HG02759 (cell line): Measurements from ENCODE around the gene ADAMTS2.
"Not testable (repeated sequence)": the region's sequence is repeated elsewhere in the genome, so short reads cannot be mapped to it uniquely, and the experiment has no call there.

ENCODE experiments used
- ATAC-seq: cut with Tn5 transposase; IDR thresholded peaks from one replicate; pipeline ENCODE4 v1.9.1; 2021; ENCODE audit warnings: mild to moderate bottlenecking, moderate library complexity; ENCODE audit not compliant: unreplicated experiment

The ADAMTS2 gene

GRCh38 chr5:179120421-179120861 is 224.8 kb downstream of the ADAMTS2 start:
- ATAC-seq, result no peak

GRCh38 chr5:179119415-179120170 is 225.7 kb downstream of the ADAMTS2 start:
- no peak for ATAC-seq

- ATAC-seq, result no peak
Measured at GRCh38 chr5:179118756-179119414, 226.4 kb downstream of the ADAMTS2 start.

- no peak for ATAC-seq
Measured at GRCh38 chr5:179118338-179118737, 226.9 kb downstream of the ADAMTS2 start.

- ATAC-seq, result no peak
Measured at GRCh38 chr5:179115845-179116524, 229.3 kb downstream of the ADAMTS2 start.

GRCh38 chr5:179115307-179115706 is 230.0 kb downstream of the ADAMTS2 start:
- ATAC-seq, result no peak

- ATAC-seq, result no peak
Measured at GRCh38 chr5:179114756-179115155, 230.5 kb downstream of the ADAMTS2 start.

- ATAC-seq, result no peak
Measured at GRCh38 chr5:179113945-179114641, 231.2 kb downstream of the ADAMTS2 start.

GRCh38 chr5:179113143-179113530 is 232.1 kb downstream of the ADAMTS2 start:
- ATAC-seq, result no peak

GRCh38 chr5:179112469-179113142 is 232.7 kb downstream of the ADAMTS2 start:
- ATAC-seq, result no peak

- no peak for ATAC-seq
Measured at GRCh38 chr5:179111267-179112207, 233.7 kb downstream of the ADAMTS2 start.

- ATAC-seq, result no peak
Measured at GRCh38 chr5:179110528-179110927, 234.7 kb downstream of the ADAMTS2 start.

GRCh38 chr5:179101282-179101681 is 244.0 kb downstream of the ADAMTS2 start:
- not testable (repeated sequence) for ATAC-seq

GRCh38 chr5:179089502-179089901 is 255.8 kb downstream of the ADAMTS2 start:
- no peak for ATAC-seq

GRCh38 chr5:179080724-179081123 is 264.5 kb downstream of the ADAMTS2 start:
- no peak for ATAC-seq

- ATAC-seq, result no peak
Measured at GRCh38 chr5:179079165-179079987, 265.9 kb downstream of the ADAMTS2 start.

GRCh38 chr5:179065703-179066102 is 279.6 kb downstream of the ADAMTS2 start:
- no peak for ATAC-seq

GRCh38 chr5:179061025-179061424 is 284.2 kb downstream of the ADAMTS2 start:
- ATAC-seq, result no peak
